K562 (cell line): Measurements from ENCODE around the gene ACBD6. TPM values are rescaled to one million over a fixed set of nuclear protein-coding genes. Genes with fewer than 3 reads are reported as not detected.

Experiments used
- ATF7 ChIP-seq: fragments of 450-650 bp; IDR thresholded peaks from 2 replicates; pipeline ENCODE4 v1.7.1; 2014; ENCODE audit warnings: mild to moderate bottlenecking, moderate library complexity
- CAMTA2 ChIP-seq: fragments of 250-450 bp; sonication (Bioruptor Pico); conservative IDR thresholded peaks from 2 replicates; pipeline ENCODE4 v1.5.1; 2022
- CUX1 ChIP-seq: fragments of 200-800 bp; sonication (Bioruptor generic); IDR thresholded peaks from 2 replicates; pipeline ENCODE4 v1.6.1; 2016; ENCODE audit warnings: missing genetic modification characterization, missing compliant biosample characterization
- KAT2B ChIP-seq: IDR thresholded peaks from one replicate; pipeline ENCODE4 v1.6.1; 2012; ENCODE audit warnings: low read depth, mild to moderate bottlenecking, control low read depth, inconsistent platforms, low read length, moderate library complexity
- KAT7 ChIP-seq: sonication (generic); formaldehyde crosslinking; IDR thresholded peaks from 2 replicates; pipeline ENCODE4 v1.8.0; 2022; ENCODE audit warnings: missing genetic modification reagents, mild to moderate bottlenecking, borderline replicate concordance
- KDM5B ChIP-seq: fragments of 200-600 bp; sonication (generic); IDR thresholded peaks from 2 replicates; pipeline ENCODE4 v1.6.1; 2012; ENCODE audit warnings: low read depth, mild to moderate bottlenecking, moderate library complexity, low read length, control low read depth, inconsistent platforms; ENCODE audit not compliant: insufficient replicate concordance
- MCM3 ChIP-seq: fragments of 450-650 bp; IDR thresholded peaks from 2 replicates; pipeline ENCODE4 v1.6.1; 2016
- PRPF4 ChIP-seq: fragments of 200-400 bp; formaldehyde crosslinking; IDR thresholded peaks from one replicate; pipeline ENCODE4 v1.6.1; 2017; ENCODE audit warnings: low read length, low read depth, mild to moderate bottlenecking; ENCODE audit not compliant: insufficient read depth, poor library complexity, severe bottlenecking
- RAD21 ChIP-seq, 2 experiments: fragments of 250-450 bp in 1 of 2; fragments of 450-650 bp in 1 of 2; sonication (Bioruptor Pico) in 1 of 2; formaldehyde crosslinking in 1 of 2; IDR thresholded peaks in 1 of 2; conservative IDR thresholded peaks in 1 of 2; 2 replicates each; pipeline versions ENCODE4 v1.4.0 to v1.8.0; 2020 to 2022; ENCODE audit warnings: mild to moderate bottlenecking in 2 of 2, moderate library complexity in 1 of 2
- XRCC4 ChIP-seq: IDR thresholded peaks from one replicate; pipeline ENCODE4 v1.6.1; 2011; ENCODE audit not compliant: insufficient read depth, insufficient read length; ENCODE audit errors: extremely low read depth
- ZHX1 ChIP-seq: fragments of 150-350 bp; conservative IDR thresholded peaks from 2 replicates; pipeline ENCODE4 v1.6.1; 2014; ENCODE audit warnings: low read length
- ZNF253 ChIP-seq: fragments of 250-450 bp; sonication (Bioruptor Pico); conservative IDR thresholded peaks from 2 replicates; pipeline ENCODE4 v1.6.1; 2021; ENCODE audit warnings: mild to moderate bottlenecking
- ZNF277 ChIP-seq: fragments of 250-450 bp; sonication (Bioruptor Pico); IDR thresholded peaks from 2 replicates; pipeline ENCODE4 v1.8.0; 2022; ENCODE audit warnings: inconsistent platforms, mild to moderate bottlenecking, moderate library complexity, borderline replicate concordance
- polyA plus RNA-seq, 8 experiments: library from polyadenylated mRNA; depleted of rRNA in 4 of 8; stranded (reverse) in 5 of 8; unstranded in 3 of 8; fragments of >200 nt; fragmentation: Nextera tagmentation in 2 of 8; fragmentation: Illumina TruSeq in 1 of 8; extraction: Ambion mirVana in 2 of 8; extraction: Trizol in 1 of 8; gene quantifications; 2 replicates each; pipeline versions ENCODE4 v1.2.1 to v1.2.3, GENCODE V29; 2011 to 2014; ENCODE audit warnings: inconsistent platforms in 1 of 8, missing spikeins in 1 of 8
- total RNA-seq, 7 experiments: library from RNA; depleted of rRNA in 6 of 7; stranded (reverse); fragments of >200 nt in 6 of 7; fragmentation: Illumina TruSeq in 2 of 7; extraction: Trizol in 2 of 7; gene quantifications; 2 replicates each; pipeline versions ENCODE4 v1.2.1 to v1.2.3, GENCODE V29; 2011 to 2021; ENCODE audit warnings: low replicate concordance in 1 of 7
- TF ChIP-seq, protein P1 (sequence below): fragments of 450-650 bp; formaldehyde crosslinking; IDR thresholded peaks from 2 replicates; pipeline ENCODE4 v1.4.0; 2022; ENCODE audit warnings: missing genetic modification characterization

Gene ACBD6
- total and polyA plus RNA-seq, 9 of the 15 experiments (the other 6 are each of a cell fraction or from before 2014, with no cell fraction given), result 16.9 to 107 (median 77.7) TPM

DNA sequence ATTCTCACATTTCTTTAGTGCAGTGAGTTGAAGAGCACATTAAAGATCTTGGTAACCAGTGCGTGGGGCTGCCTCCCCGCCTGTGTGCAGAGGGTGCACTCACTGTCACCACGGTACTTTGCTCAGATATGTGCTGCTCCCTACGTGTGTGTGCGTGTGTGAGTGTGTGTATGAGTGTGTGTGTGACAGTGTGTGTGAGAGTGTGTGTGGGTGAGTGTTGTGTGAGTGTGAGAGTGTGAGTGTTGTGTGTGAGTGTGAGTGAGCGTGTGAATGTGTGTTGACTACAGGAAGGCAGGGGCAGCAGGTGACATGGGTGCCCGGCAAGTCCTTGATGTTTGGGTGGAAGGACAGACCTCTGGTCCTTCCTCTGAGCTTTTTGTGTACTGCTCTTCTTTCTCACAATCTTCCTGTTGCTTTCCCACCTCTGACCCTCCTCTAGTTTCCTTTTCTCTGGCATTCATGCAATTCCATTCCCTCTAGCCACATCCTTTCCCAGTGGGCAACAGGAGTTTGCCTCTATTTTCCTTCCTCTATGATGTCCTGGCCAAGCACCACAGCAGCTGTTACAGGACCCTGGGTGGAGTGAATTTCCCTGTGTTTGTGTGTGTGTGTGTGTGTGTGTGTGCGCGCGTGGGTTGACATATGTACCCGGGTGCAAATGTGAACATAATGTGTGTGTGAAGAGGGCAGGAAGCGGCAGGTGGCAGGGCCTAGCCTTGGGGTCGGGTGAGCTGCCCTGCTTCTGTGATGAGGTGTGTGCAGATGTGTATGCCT, 252.5 kb downstream of the ACBD6 start (continued):
- no peak for TF ChIP-seq ZNF277
- no peak for TF ChIP-seq CUX1 (CRISPR knock-in tag)
- TF ChIP-seq MCM3, result peak; percentile 33; the same call in 1 of the 2 replicates
- TF ChIP-seq XRCC4, result no peak
- no peak for TF ChIP-seq ZHX1
- TF ChIP-seq, protein P1, sequence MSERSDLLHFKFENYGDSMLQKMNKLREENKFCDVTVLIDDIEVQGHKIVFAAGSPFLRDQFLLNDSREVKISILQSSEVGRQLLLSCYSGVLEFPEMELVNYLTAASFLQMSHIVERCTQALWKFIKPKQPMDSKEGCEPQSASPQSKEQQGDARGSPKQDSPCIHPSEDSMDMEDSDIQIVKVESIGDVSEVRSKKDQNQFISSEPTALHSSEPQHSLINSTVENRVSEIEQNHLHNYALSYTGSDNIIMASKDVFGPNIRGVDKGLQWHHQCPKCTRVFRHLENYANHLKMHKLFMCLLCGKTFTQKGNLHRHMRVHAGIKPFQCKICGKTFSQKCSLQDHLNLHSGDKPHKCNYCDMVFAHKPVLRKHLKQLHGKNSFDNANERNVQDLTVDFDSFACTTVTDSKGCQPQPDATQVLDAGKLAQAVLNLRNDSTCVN (CRISPR knock-in tag), result peak; percentile 21; the same call in 1 of the 2 replicates
- no peak for TF ChIP-seq KAT7 (CRISPR knock-in tag)
- TF ChIP-seq ZNF253, result no peak
- TF ChIP-seq PRPF4, result no peak
- TF ChIP-seq ATF7, result no peak
- TF ChIP-seq CAMTA2 (CRISPR knock-in tag), result no peak
- no peak for TF ChIP-seq KDM5B
- TF ChIP-seq KAT2B, result no peak
- TF ChIP-seq RAD21 (CRISPR knock-in tag; conservative IDR thresholded peaks at IDR 0.05 in 1 of 2, IDR thresholded peaks at IDR 0.05 in 1 of 2), result peak in 1 of 2 experiments; percentile 0; a peak in 1 of 4 replicates
